HL-60/S4 treated with retinoic acid at 250 ng/mL for 4 days and 3 days (cell line): Measurements from ENCODE around the gene PTPRN2.
"Not testable (repeated sequence)": the region's sequence is repeated elsewhere in the genome, so short reads cannot be mapped to it uniquely, and the experiment has no call there.

Experiments
- in situ Hi-C: fragments of 300-500 bp; cut with MboI; formaldehyde crosslinking; loops from 2 replicates; pipeline ENCODE4 v1.7.0; 2022; ENCODE audit warnings: low sequenced_read_pairs

Gene PTPRN2

GRCh38 chr7:157565981-157566630 is 1021.5 kb downstream of the PTPRN2 start:
- in situ Hi-C loops: no loop called here

- in situ Hi-C loops: no loop called here
These were observed 1022.4 kb downstream of the PTPRN2 start for GRCh38 chr7:157565201-157565626.

GRCh38 chr7:157564517-157565177 is 1023.0 kb downstream of the PTPRN2 start:
- in situ Hi-C loops: no loop called here

DNA sequence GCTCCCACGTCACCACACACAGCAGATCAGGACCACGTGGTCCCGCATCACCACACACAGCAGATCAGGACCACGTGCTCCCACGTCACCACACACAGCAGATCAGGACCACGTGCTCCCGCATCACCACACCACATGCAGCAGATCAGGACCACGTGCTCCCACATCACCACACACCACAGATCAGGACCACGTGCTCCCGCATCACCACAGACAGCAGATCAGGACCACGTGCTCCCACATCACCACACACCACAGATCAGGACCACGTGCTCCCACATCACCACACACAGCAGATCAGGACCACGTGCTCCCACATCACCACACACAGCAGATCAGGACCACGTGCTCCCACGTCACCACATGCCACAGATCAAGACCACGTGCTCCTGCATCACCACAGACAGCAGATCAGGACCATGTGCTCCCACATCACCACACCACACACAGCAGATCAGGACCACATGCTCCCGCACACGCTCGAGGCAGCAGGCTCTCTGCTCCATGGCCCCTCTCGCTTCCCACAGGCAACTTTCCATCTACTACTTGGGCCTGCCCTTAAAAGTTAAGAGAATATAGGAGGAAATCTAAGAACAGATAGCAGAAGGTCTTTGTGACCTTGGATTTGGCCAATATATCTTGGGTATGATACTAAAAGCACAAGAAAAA is 1024.0 kb downstream of the PTPRN2 start:
- in situ Hi-C loops: not testable (repeated sequence)

DNA sequence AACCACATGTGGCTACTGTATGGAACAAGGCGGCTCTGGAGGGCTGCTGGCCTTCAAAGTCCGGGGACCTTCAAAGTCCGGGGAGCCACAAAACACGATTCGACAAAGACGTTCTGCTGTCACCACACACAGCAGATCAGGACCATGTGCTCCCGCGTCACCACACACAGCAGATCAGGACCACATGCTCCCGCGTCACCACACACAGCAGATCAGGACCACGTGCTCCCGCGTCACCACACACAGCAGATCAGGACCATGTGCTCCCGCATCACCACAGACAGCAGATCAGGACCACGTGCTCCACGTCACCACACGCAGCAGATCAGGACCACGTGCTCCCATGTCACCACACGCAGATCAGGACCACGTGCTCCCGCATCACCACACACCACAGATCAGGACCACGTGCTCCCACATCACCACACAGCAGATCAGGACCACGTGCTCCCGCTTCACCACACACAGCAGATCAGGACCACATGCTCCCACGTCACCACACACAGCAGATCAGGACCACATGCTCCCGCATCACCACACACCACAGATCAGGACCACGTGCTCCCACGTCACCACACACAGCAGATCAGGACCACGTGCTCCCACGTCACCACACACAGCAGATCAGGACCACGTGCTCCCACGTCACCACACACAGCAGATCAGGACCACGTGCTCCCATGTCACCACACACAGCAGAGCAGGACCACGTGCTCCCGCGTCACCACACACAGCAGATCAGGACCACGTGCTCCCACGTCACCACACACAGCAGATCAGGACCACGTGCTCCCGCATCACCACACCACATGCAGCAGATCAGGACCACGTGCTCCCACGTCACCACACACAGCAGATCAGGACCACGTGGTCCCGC is 1024.9 kb downstream of the PTPRN2 start:
- in situ Hi-C loops: not testable (repeated sequence)

DNA sequence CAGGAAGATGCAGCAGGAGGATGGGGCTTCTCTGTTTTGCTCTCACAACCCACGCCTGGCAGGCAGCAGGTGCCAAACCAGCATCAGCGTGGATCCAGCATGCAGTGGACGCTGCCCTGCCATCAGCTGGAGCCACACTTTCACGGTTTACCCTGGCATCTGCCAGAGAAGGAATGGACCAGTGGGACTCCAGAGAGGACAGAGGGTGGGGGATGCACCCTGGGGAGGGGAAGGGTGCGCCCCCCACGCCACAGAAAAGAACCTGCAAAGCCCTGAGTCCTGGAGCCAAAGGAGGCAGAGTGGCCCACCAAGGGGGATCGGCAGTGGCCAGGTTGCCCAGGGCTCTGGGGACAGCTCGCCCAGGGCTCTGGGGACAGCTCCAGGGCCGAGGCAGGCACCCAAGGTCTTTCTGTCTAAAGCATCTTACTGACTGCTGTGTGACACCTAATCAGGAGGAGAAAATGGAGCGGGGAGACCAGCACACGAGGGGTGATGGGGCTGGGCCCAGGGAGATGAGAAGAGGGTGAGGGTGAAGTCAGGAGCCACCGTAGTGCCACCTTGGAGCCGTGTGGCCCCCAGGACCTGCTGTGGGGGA is 1025.7 kb downstream of the PTPRN2 start:
- in situ Hi-C loops: no loop called here

GRCh38 chr7:157561523-157561785 is 1026.2 kb downstream of the PTPRN2 start:
- in situ Hi-C loops: no loop called here

GRCh38 chr7:157560710-157561522 is 1026.7 kb downstream of the PTPRN2 start:
- in situ Hi-C loops: no loop called here

- in situ Hi-C loops: no loop called here
These were observed 1027.4 kb downstream of the PTPRN2 start for GRCh38 chr7:157560258-157560654.

DNA sequence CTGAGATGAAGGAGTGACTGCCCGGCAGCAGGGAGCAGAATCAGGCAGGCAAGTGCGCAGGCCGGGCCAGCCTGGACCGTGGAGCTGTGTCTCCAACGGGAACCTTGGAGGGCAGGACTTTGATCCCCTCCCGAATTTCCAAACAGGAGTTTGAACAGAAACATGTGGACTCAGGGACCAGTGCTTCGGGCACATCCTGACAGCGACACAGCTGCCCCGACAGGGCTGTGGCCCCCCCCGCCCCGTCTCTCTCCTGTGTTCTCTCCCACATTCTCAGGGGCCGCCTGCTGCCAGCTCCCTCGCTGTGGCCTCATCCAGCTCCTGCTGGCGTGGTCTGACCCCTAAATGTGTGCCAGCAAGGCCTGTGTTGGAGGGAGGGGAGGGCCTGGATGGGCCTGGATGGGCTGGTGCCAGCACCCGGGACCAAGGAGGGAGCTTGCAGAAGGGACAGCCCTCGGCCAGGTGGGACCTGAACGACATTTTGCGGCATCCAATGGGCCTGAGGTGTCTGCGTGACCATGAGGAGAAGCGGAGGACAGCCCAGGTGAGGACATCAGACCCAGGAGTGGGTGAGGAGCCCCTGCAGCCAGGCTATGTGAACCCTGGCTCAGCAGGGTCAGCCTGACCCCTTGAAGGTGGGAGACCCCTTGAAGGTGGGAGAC is 1027.9 kb downstream of the PTPRN2 start:
- in situ Hi-C loops: no loop called here

DNA sequence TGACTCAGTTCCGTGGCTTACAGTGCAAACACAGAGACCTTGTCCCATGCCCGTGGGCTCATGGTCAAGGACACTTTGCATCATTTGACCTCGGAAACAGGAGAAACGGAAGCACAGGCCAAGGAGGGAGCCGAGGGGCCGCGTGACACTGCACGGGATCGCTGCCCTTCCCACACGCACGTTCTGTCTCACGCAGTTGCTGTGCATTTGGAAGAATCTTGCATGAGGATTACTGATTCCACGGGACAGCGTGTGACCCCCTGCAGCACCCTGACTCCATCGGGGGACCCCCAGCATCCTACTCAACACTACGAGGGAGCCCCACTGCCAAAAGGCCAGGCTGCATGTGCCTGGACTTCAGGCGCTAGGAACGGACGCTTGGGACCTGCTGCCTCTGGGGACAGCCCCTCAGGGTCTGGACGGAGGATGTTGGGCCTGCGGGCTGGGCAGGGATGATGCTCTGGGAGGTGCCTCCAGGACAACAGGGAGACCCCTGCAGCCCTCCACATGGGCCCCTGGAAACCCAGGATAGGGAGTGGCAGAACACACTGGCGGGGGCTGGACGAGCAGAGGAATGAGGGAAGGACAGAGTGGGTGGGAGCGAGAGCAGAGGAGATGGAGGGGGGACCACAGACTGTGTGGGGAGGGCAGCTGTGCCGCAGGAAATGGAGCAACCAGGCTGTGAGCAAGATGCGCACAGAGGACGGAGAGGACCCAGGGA is 1028.6 kb downstream of the PTPRN2 start:
- in situ Hi-C loops: no loop called here

DNA sequence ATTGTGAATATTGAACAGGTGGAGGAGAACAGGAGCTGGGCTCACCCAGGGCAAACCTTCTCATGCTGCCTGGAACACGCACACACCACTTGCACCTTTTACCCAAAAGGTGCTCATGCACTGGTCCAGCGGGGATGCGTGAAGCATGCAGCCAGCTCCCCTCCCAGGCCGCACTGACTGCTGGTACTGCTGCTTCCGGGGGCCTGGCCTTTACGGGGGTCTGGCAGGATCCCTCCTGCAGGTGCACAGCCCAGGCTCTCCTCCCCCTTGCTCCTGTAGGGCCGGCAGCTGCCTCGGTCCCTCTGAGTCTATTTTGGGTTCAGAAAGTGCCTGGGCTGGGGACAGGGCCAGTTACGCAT is 1029.1 kb downstream of the PTPRN2 start:
- in situ Hi-C loops: no loop called here

DNA sequence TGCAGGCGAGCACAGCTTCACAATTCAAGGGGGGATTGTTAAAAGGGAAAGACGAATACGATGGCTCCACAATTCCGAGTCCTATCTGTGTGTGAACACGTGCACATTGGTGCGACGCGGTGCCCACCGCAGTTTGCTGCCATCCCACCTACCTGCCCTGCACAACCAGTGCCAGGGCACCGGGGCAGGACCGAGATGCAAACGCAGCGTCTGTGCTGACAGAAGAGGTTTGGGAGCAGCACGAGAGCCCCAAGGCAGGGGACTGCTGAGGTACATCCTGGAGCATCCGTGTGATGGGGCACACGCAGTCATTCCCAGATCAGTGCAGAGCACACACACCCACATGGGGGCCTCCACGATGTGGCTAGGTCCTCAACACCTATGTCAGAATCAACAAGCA is 1029.6 kb downstream of the PTPRN2 start:
- in situ Hi-C loops: no loop called here

GRCh38 chr7:157557263-157557662 is 1030.4 kb downstream of the PTPRN2 start:
- in situ Hi-C loops: no loop called here

GRCh38 chr7:157556642-157556944 is 1031.0 kb downstream of the PTPRN2 start:
- in situ Hi-C loops: no loop called here

DNA sequence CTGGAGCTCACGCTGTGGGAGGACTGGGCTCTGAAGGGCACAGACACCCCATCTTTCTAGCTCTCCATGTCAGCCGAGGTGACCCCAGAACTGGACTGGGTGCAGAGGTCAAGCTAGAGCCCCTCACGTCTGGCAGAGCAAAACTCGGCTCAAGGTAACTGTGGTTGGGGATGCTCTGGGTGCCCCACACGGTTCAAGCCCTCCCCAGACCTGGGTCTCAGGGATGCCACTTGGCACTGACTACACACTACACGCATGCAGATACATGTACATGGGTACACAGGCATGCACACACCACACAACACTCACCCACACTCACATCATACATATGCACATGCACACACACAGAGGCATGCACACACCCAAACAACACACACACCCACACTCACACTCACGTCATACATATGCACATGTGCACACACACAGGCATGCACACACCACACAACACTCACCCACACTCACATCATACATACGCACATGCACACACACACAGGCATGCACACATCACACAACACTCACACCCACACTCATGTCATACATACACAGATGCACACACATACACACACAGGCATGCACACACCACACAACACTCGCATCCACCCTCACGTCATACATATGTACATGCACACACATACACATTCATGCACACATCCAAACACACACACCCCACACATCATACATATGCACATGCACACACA is 1031.5 kb downstream of the PTPRN2 start:
- in situ Hi-C loops: no loop called here

DNA sequence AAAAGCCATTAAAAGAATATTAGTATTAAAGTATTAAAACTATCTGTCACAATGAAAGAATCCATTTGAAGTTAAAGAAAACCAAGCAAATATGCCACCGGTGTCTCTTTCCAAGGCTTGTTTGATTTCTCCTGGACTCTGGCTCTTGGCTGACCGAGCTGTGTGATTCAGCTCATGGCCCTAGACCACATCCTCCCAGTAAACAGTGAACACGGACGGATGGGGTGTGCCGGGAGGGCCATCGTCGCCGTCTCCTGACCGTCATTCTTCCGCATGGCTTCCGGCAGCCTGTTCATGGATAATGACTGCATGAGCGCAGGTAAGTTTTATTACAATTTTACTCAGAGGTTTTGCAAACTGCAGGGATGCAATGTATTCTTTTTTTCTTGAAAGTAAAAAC is 1032.3 kb downstream of the PTPRN2 start:
- in situ Hi-C loops: no loop called here

- in situ Hi-C loops: no loop called here
These were observed 1033.0 kb downstream of the PTPRN2 start for GRCh38 chr7:157554393-157555238.
